ENCODE data around the gene ACSM3.

The ACSM3 gene

DNA sequence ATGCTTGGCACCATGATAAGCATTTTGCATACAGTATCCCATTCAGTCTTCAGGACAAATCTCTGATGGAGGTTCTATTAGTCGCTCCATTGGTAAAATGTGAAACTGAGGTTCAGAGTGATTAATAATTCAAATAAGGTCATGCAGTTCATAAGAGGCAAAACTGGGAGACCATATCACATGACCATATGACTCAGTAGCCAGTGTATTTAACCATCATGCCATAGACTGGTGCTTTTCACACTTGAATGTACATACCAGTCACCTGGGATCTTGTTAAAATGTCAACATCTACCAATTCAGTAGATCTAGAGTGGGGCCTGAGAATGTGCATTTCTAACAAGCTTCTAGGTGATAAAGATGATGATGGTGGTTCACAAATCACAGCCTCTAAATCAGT lies 4.3 kb downstream of the ACSM3 start:
- Histone ChIP-seq H3K27me3 (ENCODE audit: insufficient read depth, low read depth, severe bottlenecking) (no peaks in the 10 kb centered on the region), H3K27ac (no peak overlapping the region), H3K36me3 (no peaks in the 10 kb centered on the region), H3K4me3 (ENCODE audit: low read depth, low read length) (no peak overlapping the region), H3K9me3 (ENCODE audit: severe bottlenecking) (no peaks in the 10 kb centered on the region)
- no peak for DNase-seq
- TF ChIP-seq CTCF (IDR thresholded peaks at IDR 0.05; ENCODE audit: low read depth, low read length) = no peak

- Histone ChIP-seq H3K36me3 (no peaks in the 10 kb centered on the region), H3K4me3 (ENCODE audit: low read depth, low read length) (no peak overlapping the region), H3K9me3 (ENCODE audit: severe bottlenecking) (no peaks in the 10 kb centered on the region), H3K27me3 (ENCODE audit: insufficient read depth, low read depth, severe bottlenecking) (no peaks in the 10 kb centered on the region), H3K27ac (no peak overlapping the region)
- DNase-seq = no peak
- TF ChIP-seq CTCF (IDR thresholded peaks at IDR 0.05; ENCODE audit: low read depth, low read length) = no peak
These were observed 5.0 kb downstream of the ACSM3 start for GRCh38 chr16:20768818-20769217.

DNA sequence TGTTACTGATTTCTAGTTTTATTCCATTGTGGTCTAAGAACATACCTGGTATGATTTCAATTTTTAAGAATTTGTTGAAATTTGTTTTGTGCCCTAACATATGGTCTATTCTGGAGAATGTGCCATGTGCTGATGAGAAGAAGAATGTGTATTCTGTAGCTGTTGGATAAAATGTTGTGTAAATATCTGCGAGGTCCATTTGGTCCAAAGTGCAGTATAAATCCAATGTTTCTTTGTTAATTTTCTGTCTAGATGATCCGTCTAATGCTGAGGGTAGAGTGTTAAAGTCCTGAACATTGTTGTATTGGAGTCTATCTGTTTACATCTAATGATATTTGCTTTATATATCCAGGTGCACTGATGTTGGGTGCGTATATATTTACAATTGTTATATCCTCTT lies 9.9 kb downstream of the ACSM3 start:
- no peaks in the 10 kb centered on the region for H3K36me3 ChIP-seq
- no peak for TF ChIP-seq CTCF (IDR thresholded peaks at IDR 0.05; ENCODE audit: low read depth, low read length)
- no peaks in the 10 kb centered on the region for H3K27me3 ChIP-seq (ENCODE audit: insufficient read depth, low read depth, severe bottlenecking)

DNA sequence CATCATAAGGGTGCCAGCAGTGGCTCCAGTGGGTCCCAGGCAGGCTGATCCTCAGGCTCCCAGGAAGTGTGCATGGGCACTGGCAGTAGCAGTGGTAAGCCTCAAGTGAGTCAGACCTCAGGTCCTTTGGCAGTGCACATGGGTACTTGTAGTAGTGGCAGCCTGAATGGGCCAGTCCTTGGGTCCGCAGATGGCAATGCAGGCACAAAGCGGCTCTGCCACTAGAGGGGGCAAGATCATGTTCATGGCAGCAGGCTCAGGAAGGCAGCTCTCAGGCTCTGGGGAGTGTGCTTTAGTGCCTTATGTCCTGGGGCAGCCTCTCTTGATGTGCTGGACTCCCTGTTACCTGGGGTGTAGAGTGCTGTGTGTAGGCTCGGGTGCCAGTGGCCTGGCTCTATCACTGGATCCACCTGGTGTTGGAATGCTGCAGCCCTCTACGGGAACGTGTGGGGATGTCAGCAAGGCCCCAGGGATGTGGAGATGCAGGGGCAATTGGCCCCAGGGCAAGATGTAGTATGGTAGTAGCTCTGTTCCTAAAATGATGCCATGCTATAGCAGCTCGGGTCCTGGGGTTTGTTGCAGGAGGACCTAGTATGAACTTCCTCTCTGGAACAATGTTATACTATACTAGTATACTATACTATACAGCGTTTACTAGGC lies 11.0 kb downstream of the ACSM3 start:
- TF ChIP-seq CTCF (IDR thresholded peaks at IDR 0.05; ENCODE audit: low read depth, low read length) = peak; percentile 98
- Histone ChIP-seq H3K9me3 (ENCODE audit: severe bottlenecking) (no peaks in the 10 kb centered on the region), H3K4me3 (ENCODE audit: low read depth, low read length) (no peak overlapping the region), H3K27ac (no peak overlapping the region), H3K36me3 (no peaks in the 10 kb centered on the region), H3K27me3 (ENCODE audit: insufficient read depth, low read depth, severe bottlenecking) (no peaks in the 10 kb centered on the region)
- DNase-seq = peak; percentile 82

More for the DNA sequence above, 9.9 kb downstream of the ACSM3 start:
- H3K4me3 ChIP-seq (ENCODE audit: low read depth, low read length) = no peak overlapping the region
- no peak overlapping the region for H3K27ac ChIP-seq
- no peak for DNase-seq
- H3K9me3 ChIP-seq (ENCODE audit: severe bottlenecking) = no peaks in the 10 kb centered on the region

GRCh38 chr16:20781697-20782096 lies 17.9 kb downstream of the ACSM3 start:
- Histone ChIP-seq H3K27me3 (ENCODE audit: insufficient read depth, low read depth, severe bottlenecking) (no peaks in the 10 kb centered on the region), H3K9me3 (ENCODE audit: severe bottlenecking) (no peaks in the 10 kb centered on the region), H3K27ac (no peak overlapping the region), H3K36me3 (no peaks in the 10 kb centered on the region), H3K4me3 (ENCODE audit: low read depth, low read length) (no peak overlapping the region)
- TF ChIP-seq CTCF (IDR thresholded peaks at IDR 0.05; ENCODE audit: low read depth, low read length) = no peak
- no peak for DNase-seq

GRCh38 chr16:20782470-20782869 lies 18.7 kb downstream of the ACSM3 start:
- DNase-seq = no peak
- Histone ChIP-seq H3K36me3 (no peaks in the 10 kb centered on the region), H3K9me3 (ENCODE audit: severe bottlenecking) (no peaks in the 10 kb centered on the region), H3K27ac (no peak overlapping the region), H3K27me3 (ENCODE audit: insufficient read depth, low read depth, severe bottlenecking) (no peaks in the 10 kb centered on the region), H3K4me3 (ENCODE audit: low read depth, low read length) (no peak overlapping the region)
- TF ChIP-seq CTCF (IDR thresholded peaks at IDR 0.05; ENCODE audit: low read depth, low read length) = no peak

Measured in WERI-Rb-1 (cell line).